Left kidney (tissue), 8 donors: ENCODE data around the gene KANSL1L. TPM values are rescaled to one million over a fixed set of nuclear protein-coding genes. Genes with fewer than 3 reads are reported as not detected.
"Not testable (repeated sequence)": the region's sequence is repeated elsewhere in the genome, so short reads cannot be mapped to it uniquely, and the experiment has no call there.

Source experiments
- DNase-seq: peaks from one replicate; pipeline ENCODE4 v3.0.0-alpha.2; 2013
- long read RNA-seq, 8 donors: transcript quantifications; one replicate each; lab custom pipeline, GENCODE V29; 2026
- polyA plus RNA-seq: library from polyadenylated mRNA; unstranded; fragments of 120-200 nt; gene quantifications from one replicate; pipeline ENCODE4 v1.2.1, GENCODE V29; 2013; ENCODE audit not compliant: insufficient read length

Gene KANSL1L, protein sequence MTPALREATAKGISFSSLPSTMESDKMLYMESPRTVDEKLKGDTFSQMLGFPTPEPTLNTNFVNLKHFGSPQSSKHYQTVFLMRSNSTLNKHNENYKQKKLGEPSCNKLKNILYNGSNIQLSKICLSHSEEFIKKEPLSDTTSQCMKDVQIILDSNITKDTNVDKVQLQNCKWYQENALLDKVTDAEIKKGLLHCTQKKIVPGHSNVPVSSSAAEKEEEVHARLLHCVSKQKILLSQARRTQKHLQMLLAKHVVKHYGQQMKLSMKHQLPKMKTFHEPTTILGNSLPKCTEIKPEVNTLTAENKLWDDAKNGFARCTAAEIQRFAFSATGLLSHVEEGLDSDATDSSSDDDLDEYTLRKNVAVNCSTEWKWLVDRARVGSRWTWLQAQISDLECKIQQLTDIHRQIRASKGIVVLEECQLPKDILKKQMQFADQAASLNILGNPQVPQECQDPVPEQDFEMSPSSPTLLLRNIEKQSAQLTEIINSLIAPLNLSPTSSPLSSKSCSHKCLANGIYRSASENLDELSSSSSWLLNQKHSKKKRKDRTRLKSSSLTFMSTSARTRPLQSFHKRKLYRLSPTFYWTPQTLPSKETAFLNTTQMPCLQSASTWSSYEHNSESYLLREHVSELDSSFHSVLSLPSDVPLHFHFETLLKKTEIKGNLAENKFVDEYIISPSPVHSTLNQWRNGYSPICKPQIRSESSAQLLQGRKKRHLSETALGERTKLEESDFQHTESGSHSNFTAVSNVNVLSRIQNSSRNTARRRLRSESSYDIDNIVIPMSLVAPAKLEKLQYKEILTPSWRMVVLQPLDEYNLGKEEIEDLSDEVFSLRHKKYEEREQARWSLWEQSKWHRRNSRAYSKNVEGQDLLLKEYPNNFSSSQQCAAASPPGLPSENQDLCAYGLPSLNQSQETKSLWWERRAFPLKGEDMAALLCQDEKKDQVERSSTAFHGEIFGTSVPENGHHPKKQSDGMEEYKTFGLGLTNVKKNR
- polyA plus RNA-seq: 78.0 TPM
- long read RNA-seq, donor 1, full-length matches to known transcripts: 6 of 22 reads
- long read RNA-seq, donor 1, partial matches to known transcripts: 16 of 22 reads
- long read RNA-seq, donor 1, other reads (novel, unspliced or antisense): 0 of 22 reads
- long read RNA-seq, donor 2, partial matches to known transcripts: 0 of 3 reads
- long read RNA-seq, donor 2, other reads (novel, unspliced or antisense): 0 of 3 reads
- long read RNA-seq, donor 3, partial matches to known transcripts: 12 of 13 reads
- long read RNA-seq, donor 3, other reads (novel, unspliced or antisense): 0 of 13 reads
- long read RNA-seq, donor 4: 0 reads
- long read RNA-seq, donor 5, full-length matches to known transcripts: 7 of 7 reads
- long read RNA-seq, donor 5, partial matches to known transcripts: 0 of 7 reads
- long read RNA-seq, donor 5, other reads (novel, unspliced or antisense): 0 of 7 reads
- long read RNA-seq, donor 6, full-length matches to known transcripts: 1 of 18 reads
- long read RNA-seq, donor 6, partial matches to known transcripts: 17 of 18 reads
- long read RNA-seq, donor 6, other reads (novel, unspliced or antisense): 0 of 18 reads
- long read RNA-seq, donor 7, full-length matches to known transcripts: 3 of 93 reads
- long read RNA-seq, donor 7, partial matches to known transcripts: 90 of 93 reads
- long read RNA-seq, donor 7, other reads (novel, unspliced or antisense): 0 of 93 reads
- long read RNA-seq, donor 8, partial matches to known transcripts: 0 of 1 reads
- long read RNA-seq, donor 8, other reads (novel, unspliced or antisense): 0 of 1 reads

DNA sequence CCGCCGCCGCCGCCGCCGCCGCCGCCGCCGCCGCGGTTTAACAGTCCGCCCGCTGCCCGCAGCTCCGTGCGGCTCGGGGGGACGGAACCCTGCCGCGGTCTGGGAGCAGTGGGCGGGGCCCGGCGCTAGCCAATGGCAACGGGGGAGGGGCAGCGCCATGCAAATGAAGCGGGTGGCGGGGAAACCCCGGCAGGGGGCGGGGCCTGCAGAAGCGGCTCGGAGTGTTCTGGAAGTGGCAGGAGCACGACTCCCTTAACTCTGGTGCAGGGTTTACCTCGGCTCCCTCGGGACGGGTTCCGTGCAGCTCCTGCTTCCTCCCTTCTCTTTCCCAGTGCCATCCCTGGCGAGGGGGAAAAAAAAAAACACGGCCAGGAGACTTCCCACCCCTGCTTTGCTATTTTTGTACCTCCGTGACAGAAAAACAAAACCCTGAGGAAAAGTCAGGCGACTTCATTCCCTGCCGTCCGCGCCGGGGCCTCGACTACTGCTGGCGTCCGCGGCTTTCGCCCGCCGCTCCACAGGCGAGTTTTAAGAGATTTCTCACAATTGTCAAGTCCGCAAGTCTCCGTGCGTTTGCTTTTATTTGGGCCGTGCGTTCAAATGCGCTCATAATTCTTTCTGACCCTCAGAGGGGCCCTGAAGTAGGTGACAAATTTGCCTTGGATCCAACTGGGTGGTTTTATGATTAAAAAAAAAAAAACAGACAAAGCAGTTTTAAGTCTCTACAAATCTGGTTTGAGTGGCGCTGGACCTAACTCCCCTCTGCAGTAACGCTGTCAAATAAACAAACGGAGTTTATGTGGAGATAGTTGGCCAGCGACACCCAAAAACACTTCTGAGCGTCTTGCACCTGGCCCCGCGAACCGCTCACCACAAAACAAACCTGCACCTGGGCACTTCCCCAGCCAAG lies at the start of gene KANSL1L:
Gene KANSL1L (minus strand): TSS at position 101 of the 910 bp plus-strand sequence. CDS start 16,827 bp downstream, outside the sequence.
- DNase-seq: peak; percentile 96

DNA sequence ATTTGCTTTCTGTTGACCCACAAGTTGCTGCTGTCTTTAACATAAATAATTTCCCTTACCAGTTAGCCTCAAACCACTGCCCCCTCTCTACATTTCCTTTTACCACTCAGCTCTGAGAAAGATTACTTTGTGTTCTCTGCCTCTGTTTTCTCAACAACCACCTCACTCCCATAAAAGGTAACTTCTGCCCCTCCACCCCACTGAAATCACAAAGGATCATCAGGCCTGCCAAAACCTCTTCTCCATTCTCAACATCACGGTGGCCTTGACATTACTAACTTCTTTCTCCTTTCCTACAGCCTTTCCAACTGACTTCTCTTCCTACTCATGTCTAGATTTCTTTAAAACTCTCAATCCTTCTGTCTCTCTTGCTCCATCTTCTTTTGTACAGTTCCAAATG lies 43.9 kb upstream of the KANSL1L start:
- no peak for DNase-seq

DNA sequence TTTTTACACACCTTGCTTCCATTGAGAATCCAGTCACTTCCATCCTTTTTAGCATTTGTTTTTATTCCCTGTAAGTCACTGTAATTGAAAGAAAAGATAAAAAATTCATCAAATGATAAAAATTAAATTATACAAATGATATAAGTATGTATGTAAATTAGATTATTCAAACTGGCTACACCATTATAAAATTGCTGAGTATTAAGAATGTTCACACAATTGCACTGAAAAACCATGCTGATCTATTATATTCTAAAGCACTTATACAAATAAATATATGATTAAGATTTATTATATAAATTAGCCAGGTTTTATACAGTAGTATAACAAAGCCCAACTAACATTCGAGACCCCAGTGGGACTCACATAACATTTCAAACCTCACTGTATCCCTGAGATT lies 39.0 kb upstream of the KANSL1L start:
- DNase-seq: no peak

DNA sequence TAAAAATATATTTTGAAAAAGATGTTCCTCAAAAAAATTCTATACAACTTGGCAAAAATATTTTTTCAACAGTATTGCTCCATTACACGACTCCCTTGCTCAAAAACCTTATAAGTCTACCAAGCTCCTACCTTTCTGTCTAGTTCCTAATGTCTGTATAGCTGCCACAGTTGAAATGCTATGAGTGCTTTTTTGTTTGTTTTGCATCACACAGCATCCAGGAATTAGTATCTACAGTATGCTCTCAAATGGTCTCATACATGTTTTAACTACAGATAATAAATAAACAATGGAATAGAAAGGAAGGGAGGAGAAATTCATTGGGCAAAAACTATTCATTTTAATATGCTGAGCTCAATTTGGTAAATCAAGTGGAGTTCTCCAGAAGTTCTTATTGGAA lies 36.7 kb upstream of the KANSL1L start:
- DNase-seq: no peak

DNA sequence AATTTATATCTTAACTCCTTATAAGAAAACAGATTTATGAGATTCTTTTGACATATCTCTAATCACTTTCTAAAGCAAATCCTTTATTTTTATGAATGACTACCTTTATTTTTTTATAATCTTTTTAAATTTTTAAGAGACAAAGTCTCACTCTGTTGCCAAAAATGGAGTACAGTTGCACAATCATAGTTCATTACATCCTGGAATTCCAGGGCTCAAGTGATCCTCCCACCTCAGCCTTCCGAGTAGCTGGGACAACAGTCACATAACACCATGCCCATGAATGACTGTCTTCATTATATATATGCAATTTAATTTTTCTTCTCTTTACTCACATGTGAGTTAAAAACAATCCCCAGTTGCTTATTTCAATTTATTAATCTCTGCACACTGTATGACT lies 32.3 kb upstream of the KANSL1L start:
- DNase-seq: no peak

DNA sequence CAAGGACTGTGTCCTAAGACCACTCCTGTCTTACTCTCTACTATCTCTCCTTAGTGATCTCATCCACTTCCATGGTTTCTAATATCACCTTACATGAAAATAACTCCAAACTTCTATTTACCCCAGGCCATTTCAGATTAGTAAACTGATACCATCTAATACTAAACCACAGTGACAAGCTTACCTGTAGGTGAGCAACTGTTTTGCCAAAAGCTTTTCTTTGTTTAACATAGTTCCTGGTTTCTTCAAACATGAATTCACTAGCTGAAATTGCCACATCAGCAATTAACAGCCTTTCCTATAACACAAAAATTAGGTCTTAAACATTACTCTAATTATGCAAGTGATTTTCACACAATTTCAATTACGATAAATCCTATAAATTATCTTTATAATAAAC lies 31.9 kb upstream of the KANSL1L start:
- DNase-seq: no peak

DNA sequence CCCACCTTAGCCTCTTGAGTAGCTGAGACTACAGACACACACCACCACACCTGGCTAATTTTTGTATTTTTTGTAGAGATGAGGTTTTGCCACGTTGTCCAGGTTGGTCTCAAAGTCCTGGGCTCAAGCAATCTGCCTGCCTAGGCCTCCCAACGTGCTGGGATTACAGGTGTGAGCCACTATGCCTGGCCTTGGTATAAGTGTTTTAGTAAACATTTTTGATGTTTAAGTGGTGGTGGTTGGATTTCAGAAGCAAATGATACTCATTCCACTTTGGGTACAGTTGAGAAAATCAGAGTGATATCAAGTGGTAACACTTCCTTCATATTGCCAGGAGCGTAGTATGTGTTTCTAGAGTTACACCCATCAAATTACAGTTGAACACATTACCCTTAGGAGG lies 28.6 kb upstream of the KANSL1L start:
- no peak for DNase-seq

DNA sequence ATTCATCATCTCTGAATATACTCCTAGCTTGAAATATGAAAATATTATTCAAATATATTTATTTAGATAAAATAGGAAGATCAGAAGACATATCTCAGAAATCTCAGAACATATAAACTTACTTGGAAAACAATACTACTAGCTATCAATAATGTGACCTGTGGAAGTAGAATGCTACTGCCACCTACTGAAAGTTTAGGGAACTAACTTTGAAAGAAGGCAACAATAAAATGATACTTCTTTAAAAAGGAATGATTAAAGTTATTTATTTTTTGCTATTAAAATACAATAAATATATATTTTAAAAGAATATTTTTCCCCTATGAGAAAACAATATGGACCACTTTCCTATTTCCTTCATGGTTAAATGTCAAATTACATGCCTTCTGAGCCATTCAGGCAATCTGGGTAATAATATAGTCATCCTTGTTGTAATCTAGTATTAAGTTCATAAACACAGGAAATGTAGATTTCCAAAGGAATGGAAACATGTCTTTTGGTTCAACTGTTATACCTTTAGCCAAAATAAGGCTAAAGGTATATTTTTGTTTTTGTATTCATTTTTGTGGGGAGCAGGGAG lies 28.1 kb upstream of the KANSL1L start:
- no peak for DNase-seq

DNA sequence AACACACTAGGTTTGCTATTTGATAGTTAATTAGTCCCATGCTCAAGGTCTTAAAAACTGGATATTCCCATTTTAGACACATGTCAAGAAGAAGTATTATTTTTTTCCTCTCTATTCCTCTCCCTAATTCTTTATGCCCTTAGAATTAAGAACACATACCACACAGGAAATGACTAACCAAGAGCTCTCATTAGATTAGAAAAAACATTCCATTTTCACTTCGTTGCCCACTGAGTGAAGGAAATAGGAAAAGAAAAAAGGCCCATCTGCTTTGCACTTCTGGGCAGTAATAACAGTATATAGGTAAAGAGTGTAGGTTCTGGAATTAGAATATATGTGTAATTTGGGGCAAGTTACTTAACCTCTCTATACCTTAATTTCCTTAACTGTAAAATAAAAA lies 27.1 kb upstream of the KANSL1L start:
- DNase-seq: no peak

DNA sequence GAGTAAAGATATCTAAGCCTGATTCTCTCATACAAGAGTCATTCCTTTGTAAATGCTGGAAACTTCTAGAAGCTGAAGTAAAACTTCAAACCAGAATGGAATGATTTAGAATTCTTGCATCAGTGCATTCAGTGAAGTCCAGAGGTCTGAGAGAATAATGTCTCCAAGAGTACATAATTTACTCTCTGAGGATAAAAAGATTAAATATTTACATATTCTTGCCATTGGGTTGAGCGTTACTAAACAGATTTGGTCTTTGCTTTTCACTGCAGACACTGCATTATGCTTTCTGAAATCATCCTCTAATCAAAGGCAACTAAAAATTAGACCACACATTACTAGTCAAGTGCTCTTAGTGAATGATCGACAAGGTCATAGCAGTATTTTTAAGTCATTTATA lies 26.5 kb upstream of the KANSL1L start:
- no peak for DNase-seq

DNA sequence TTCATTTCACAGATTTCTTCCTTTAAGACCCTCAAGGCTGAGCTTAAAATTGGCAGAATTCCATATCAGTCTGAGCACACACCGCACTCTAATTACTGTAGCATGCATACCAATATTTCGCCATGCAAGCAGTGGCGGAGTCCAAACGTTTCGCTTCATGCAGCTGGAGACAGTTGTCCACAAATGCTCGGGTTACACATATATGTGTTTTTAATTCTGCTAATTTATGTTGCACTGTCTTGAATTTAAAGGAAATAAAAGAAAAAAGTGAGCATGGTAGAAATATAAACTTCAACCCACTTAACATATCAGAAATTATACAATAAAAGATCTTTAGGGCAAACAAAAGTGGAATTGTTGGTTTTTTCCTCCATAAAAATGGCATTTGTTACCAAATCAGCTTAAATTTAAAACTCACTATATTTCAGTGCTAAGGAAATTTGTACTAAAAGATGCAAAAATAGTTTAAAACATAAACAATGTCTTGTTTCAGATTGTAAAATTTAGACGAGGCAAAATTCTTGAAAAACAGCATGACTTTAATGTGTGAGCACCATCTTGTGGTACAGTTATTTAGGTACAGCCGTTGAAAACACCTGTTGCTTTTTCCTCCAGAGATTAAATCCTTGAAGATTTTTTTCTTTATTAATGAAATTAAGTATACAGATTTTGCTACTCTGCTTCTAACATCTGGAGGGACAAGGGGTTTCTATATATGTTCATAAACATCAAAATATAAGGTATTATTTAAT lies 24.1 kb upstream of the KANSL1L start:
- no peak for DNase-seq

DNA sequence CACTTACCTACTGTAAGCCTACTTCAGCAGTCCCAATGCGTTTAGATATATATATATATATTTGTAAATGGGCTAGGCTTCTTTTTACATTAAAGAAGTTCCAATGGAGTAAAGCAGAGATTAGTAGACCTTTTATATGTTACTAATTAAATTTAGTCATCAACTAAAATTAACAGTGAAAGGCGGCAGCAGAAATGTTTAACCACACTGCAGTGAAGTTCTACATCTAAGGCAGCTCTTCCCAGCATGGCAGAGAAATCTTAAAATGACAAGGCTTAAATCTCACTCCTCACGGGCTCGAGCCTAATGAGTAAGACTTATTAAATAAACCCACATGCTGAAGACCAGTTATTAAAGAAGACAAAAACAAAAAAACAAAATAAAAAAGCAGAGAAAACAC lies 19.1 kb upstream of the KANSL1L start:
- no peak for DNase-seq

DNA sequence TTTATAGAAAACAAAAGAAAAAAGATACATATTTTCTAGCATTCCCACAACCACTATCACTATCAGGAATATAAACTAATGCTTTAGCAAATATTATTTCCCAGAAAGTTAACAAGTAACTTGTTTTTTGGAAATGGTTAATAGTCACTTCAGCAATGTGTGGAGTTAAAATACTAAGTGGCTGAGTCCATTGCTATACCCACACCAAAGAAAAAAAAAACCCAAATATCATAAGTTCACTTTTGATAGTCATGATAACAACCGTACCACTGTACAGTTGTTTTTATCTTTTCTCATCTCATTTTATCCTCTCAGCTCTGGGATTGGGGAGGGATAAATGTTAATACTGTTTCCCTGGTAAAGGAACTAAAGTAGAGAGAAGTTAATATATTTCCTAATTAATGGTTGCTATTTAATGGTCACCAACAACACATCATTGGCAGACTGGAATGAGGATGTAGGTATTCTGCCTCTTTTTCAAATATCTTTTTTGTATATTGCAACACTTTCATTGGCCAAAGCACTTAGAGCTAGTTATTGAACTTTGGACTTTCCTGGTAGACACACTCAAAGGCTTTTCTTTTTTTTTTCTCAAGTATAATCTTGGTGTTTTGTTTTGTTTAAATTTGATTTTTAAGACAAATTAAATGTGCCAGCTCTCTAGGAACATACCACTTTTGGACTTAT lies 18.4 kb upstream of the KANSL1L start:
- DNase-seq: no peak

DNA sequence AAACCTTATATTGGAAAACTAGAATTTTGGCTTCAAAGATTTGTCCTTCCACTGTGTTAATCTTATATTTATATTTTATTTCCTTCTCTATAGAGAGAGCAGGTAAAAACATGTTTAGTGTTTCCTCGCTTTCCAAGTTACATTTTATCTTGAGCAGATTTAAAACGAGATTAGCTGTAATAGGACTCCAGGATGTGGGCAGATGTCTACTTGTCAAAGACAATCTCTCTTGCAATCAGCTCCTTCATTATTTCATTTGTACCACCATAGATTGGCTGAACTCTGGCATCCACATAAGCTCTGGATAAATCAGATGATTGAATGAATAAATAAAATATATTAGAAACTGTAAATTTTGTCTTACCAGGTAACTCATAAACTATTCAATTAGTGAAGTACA lies 17.5 kb upstream of the KANSL1L start:
- no peak for DNase-seq

DNA sequence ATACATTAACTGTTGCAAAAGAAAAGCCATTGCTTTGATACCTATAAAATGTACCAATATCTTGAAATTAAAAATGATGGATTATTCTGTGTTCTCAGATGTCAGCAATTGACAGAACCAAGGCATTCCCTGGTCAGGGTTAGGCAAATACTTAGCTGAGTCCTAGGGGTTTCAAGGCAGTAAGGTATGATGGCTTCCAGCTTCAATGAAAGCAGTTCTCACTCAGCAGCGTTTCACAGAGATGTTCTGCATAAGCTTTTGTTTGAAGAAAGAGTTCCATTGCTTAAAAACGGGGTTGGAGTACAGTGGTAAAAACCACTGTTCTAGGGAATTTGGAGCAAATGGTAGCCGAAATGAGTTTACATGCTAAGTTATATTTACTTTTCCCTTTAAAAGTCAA lies 17.0 kb upstream of the KANSL1L start:
- no peak for DNase-seq

DNA sequence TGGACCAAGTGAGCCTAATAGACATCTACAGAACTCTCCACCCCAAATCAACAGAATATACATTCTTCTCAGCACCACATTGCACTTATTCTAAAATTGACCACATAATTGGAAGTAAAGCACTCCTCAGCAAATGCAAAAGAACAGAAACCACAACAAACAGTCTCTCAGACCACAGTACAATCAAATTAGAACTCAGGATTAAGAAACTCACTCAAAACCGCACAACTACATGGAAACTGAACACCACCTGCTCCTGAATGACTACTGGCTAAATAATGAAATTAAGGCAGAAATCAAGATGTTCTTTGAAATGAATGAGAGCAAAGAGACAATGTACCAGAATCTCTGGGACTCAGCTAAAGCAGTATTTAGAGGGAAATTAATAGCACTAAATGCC lies 12.7 kb upstream of the KANSL1L start:
- DNase-seq: not testable (repeated sequence)

DNA sequence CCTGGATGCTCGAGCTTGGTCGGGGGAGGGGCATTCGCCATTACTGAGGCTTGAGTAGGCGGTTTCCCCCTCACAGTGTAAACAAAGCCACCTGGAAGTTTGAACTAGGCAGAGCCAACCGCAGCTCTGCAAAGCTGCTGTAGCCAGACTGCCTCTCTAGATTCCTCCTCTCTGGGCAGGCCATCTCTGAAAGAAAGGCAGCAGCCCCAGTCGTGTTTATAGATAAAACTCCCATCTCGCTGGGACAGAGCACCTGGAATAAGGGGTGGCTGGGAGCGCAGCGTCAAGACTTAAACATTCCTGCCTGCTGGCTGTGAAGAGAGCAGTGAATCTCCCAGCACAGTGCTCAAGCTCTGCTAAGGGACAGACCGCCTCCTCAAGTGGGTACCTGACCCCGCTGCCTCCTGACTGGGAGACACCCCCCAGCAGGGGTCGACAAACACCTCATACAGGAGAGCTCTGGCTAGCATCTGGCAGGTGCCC lies 10.4 kb upstream of the KANSL1L start:
- not testable (repeated sequence) for DNase-seq

DNA sequence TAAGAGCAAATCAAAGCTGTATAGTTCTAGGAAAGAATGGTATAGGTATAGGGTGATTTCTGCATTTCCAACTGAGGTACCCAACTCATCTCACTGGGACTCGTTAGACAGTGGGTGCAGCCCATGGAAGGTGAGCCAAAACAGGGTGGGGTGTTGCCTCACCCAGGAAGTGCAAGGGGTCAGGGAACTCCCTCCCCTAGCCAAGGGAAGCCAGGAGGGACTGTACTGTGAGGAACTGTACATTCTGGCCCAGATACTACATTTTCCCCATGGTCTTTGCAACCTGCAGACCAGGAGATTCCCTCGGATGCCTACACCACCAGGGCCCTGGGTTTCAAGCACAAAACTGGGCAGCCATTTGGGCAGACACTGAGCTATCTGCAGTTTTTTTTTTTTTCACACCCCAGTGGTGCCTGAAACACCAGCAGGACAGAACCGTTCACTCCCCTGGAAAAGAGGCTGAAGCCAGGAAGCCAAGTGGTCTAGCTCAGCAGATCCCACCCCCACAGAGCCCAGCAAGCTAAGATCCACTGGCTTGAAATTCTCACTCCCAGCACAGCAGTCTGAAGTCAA lies 9.9 kb upstream of the KANSL1L start:
- DNase-seq: not testable (repeated sequence)
